Trophoblast cell (in vitro differentiated cells and primary cell): Measurements from ENCODE around the gene ZNF888.
"Not testable (repeated sequence)": the region's sequence is repeated elsewhere in the genome, so short reads cannot be mapped to it uniquely, and the experiment has no call there.

Source experiments
- DNase-seq, 2 donors: peaks; one replicate each; pipeline ENCODE4 v3.0.0-alpha.2; 2016
- H2AFZ ChIP-seq: 2 replicates; pipeline ENCODE4 v1.6.1; 2013; ENCODE audit warnings: low read length, moderate library complexity, mild to moderate bottlenecking; ENCODE audit not compliant: insufficient read depth, poor library complexity
- H2AK5ac ChIP-seq: 2 replicates; pipeline ENCODE4 v1.6.1; 2013; ENCODE audit warnings: mild to moderate bottlenecking, low read length
- H2BK120ac ChIP-seq: 2 replicates; pipeline ENCODE4 v1.6.1; 2013; ENCODE audit warnings: low read length, mild to moderate bottlenecking, moderate library complexity; ENCODE audit not compliant: insufficient read depth, poor library complexity
- H2BK12ac ChIP-seq: 2 replicates; pipeline ENCODE4 v1.6.1; 2013; ENCODE audit warnings: mild to moderate bottlenecking, low read length, moderate library complexity
- H2BK5ac ChIP-seq: 2 replicates; pipeline ENCODE4 v1.6.1; 2013; ENCODE audit warnings: low read length, low read depth, moderate library complexity, mild to moderate bottlenecking; ENCODE audit not compliant: poor library complexity
- H3K14ac ChIP-seq: 2 replicates; pipeline ENCODE4 v1.6.1; 2013; ENCODE audit warnings: mild to moderate bottlenecking, low read length
- H3K18ac ChIP-seq: 2 replicates; pipeline ENCODE4 v1.6.1; 2013; ENCODE audit warnings: mild to moderate bottlenecking, low read length
- H3K23ac ChIP-seq: 2 replicates; pipeline ENCODE4 v1.6.1; 2013; ENCODE audit warnings: low read length
- H3K27ac ChIP-seq: 2 replicates; pipeline ENCODE4 v1.5.1; 2013; ENCODE audit warnings: low read depth, mild to moderate bottlenecking, inconsistent platforms, low read length, moderate library complexity
- H3K27me3 ChIP-seq: 2 replicates; pipeline ENCODE4 v1.6.1; 2013; ENCODE audit warnings: inconsistent platforms, mild to moderate bottlenecking, low read length, moderate library complexity; ENCODE audit not compliant: insufficient read depth
- H3K36me3 ChIP-seq, 2 experiments: 1 replicate in 1 of 2; 2 replicates in 1 of 2; pipeline ENCODE4 v1.6.1; 2013; ENCODE audit warnings: low read length in 2 of 2, mild to moderate bottlenecking in 2 of 2, moderate library complexity in 1 of 2; ENCODE audit not compliant: insufficient read depth in 2 of 2, control insufficient read depth in 1 of 2
- H3K4ac ChIP-seq: 2 replicates; pipeline ENCODE4 v1.6.1; 2013; ENCODE audit warnings: low read depth, mild to moderate bottlenecking, low read length, moderate library complexity
- H3K4me1 ChIP-seq, 2 experiments: 1 replicate in 1 of 2; 2 replicates in 1 of 2; pipeline ENCODE4 v1.6.1; 2013; ENCODE audit warnings: low read length in 2 of 2, mild to moderate bottlenecking in 2 of 2, moderate library complexity in 1 of 2; ENCODE audit not compliant: insufficient read depth in 2 of 2, control insufficient read depth in 1 of 2
- H3K4me2 ChIP-seq: 2 replicates; pipeline ENCODE4 v1.6.1; 2013; ENCODE audit warnings: inconsistent platforms, mild to moderate bottlenecking, low read length, moderate library complexity
- H3K4me3 ChIP-seq: 2 replicates; pipeline ENCODE4 v1.5.1; 2013; ENCODE audit warnings: mild to moderate bottlenecking, low read depth, low read length, inconsistent platforms
- H3K79me1 ChIP-seq: one replicate; pipeline ENCODE4 v1.6.1; 2013; ENCODE audit warnings: low read length
- H3K79me2 ChIP-seq: 2 replicates; pipeline ENCODE4 v1.6.1; 2013; ENCODE audit warnings: low read length, mild to moderate bottlenecking; ENCODE audit not compliant: control insufficient read depth, insufficient read depth, poor library complexity
- H3K9ac ChIP-seq: 2 replicates; pipeline ENCODE4 v1.6.1; 2013; ENCODE audit warnings: mild to moderate bottlenecking, low read length
- H3K9me3 ChIP-seq: 2 replicates; pipeline ENCODE4 v1.6.1; 2013; ENCODE audit warnings: low read depth, mild to moderate bottlenecking, control low read depth, inconsistent platforms, low read length; ENCODE audit not compliant: insufficient read depth
- H4K12ac ChIP-seq: 2 replicates; pipeline ENCODE4 v1.6.1; 2013; ENCODE audit warnings: low read depth, mild to moderate bottlenecking, low read length, moderate library complexity
- H4K8ac ChIP-seq: 2 replicates; pipeline ENCODE4 v1.6.1; 2013; ENCODE audit warnings: low read depth, mild to moderate bottlenecking, low read length, moderate library complexity
- H4K91ac ChIP-seq: one replicate; pipeline ENCODE4 v1.6.1; 2013; ENCODE audit warnings: low read depth, mild to moderate bottlenecking, low read length, moderate library complexity
- WGBS: extraction: QIAGEN DNeasy Blood & Tissue Kit; methylation state at CpG from one replicate; pipeline ENCODE4 v1.1.7; 2013; ENCODE audit warnings: missing lambda C conversion rate; ENCODE audit not compliant: insufficient read length, insufficient coverage; ENCODE audit errors: extremely low coverage; 5-methylcytosine and 5-hydroxymethylcytosine counted together

Gene ZNF888

GRCh38 chr19:52924641-52925040 lies 1.4 kb upstream of the ZNF888 start:
- H3K9me3 ChIP-seq = not testable (repeated sequence)
- WGBS = no CpG with 5 or more reads among the region's 9 CpGs

GRCh38 chr19:52923778-52924593 lies 758 bp upstream of the ZNF888 start:
- peak overlapping the region; percentile 67 for H3K27ac ChIP-seq
- WGBS = no CpG with 5 or more reads among the region's 18 CpGs
- peak overlapping the region; percentile 57 for H3K4me2 ChIP-seq
- H3K4me3 ChIP-seq = no peak overlapping the region
- peak overlapping the region; percentile 47 for H4K8ac ChIP-seq
- no peak overlapping the region for H2AK5ac ChIP-seq
- no peaks in the 10 kb centered on the region for H3K27me3 ChIP-seq
- H3K18ac ChIP-seq = no peak overlapping the region
- peak overlapping the region; percentile 47 for H4K91ac ChIP-seq
- no peak overlapping the region for H3K23ac ChIP-seq
- H3K36me3 ChIP-seq = peaks cover 11 to 16% of the 10 kb centered on the region in 2 experiments
- no peak overlapping the region for H3K9ac ChIP-seq
- H3K79me2 ChIP-seq = peaks cover 5% of the 10 kb centered on the region
- peaks cover 8% of the 10 kb centered on the region for H3K79me1 ChIP-seq
- no peak overlapping the region for H4K12ac ChIP-seq
- peak overlapping the region; percentile 42 for H2BK5ac ChIP-seq
- peak overlapping the region; percentile 32 for H3K14ac ChIP-seq
- H3K4ac ChIP-seq = no peak overlapping the region
- H2BK120ac ChIP-seq = peak overlapping the region; percentile 55
- peaks cover 4 to 19% of the 10 kb centered on the region in 2 experiments for H3K4me1 ChIP-seq
- DNase-seq = peak; percentile 78 to 79
- peak overlapping the region; percentile 64 for H2BK12ac ChIP-seq
- peak overlapping the region; percentile 75 for H2AFZ ChIP-seq
- H3K9me3 ChIP-seq = no peaks in the 10 kb centered on the region

More at GRCh38 chr19:52924641-52925040, 1.4 kb upstream of the ZNF888 start:
- peak overlapping the region; percentile 16 for H3K27ac ChIP-seq
- not testable (repeated sequence) for H3K4me3 ChIP-seq, H3K4me2 ChIP-seq, H2BK120ac ChIP-seq, H3K79me2 ChIP-seq, H2BK12ac ChIP-seq, H3K9ac ChIP-seq, H2AK5ac ChIP-seq, H4K91ac ChIP-seq, H4K8ac ChIP-seq, H3K79me1 ChIP-seq, H2AFZ ChIP-seq, H4K12ac ChIP-seq, H3K27me3 ChIP-seq, H2BK5ac ChIP-seq, H3K18ac ChIP-seq, H3K14ac ChIP-seq, H3K4ac ChIP-seq, H3K23ac ChIP-seq
- H3K36me3 ChIP-seq = peaks cover 11 to 18% of the 10 kb centered on the region in 2 experiments
- peaks cover 4 to 19% of the 10 kb centered on the region in 2 experiments for H3K4me1 ChIP-seq
- DNase-seq = peak; percentile 65 to 68

GRCh38 chr19:52917531-52917930 lies 5.7 kb downstream of the ZNF888 start:
- H2BK120ac ChIP-seq = no peak overlapping the region
- no peaks in the 10 kb centered on the region for H3K79me2 ChIP-seq
- no peak overlapping the region for H2BK5ac ChIP-seq
- peaks cover 0 to 8% of the 10 kb centered on the region in 2 experiments for H3K4me1 ChIP-seq
- H4K91ac ChIP-seq = no peak overlapping the region
- no peak overlapping the region for H3K23ac ChIP-seq
- no peak overlapping the region for H2AFZ ChIP-seq
- peaks cover under 1% of the 10 kb centered on the region for H3K79me1 ChIP-seq
- H3K4ac ChIP-seq = no peak overlapping the region
- H4K12ac ChIP-seq = no peak overlapping the region
- no peak overlapping the region for H4K8ac ChIP-seq
- WGBS = no CpG with 5 or more reads among the region's 5 CpGs
- H2BK12ac ChIP-seq = no peak overlapping the region
- H2AK5ac ChIP-seq = no peak overlapping the region
- H3K18ac ChIP-seq = no peak overlapping the region
- no peak overlapping the region for H3K27ac ChIP-seq
- no peak overlapping the region for H3K4me2 ChIP-seq
- no peaks in the 10 kb centered on the region for H3K9me3 ChIP-seq
- H3K36me3 ChIP-seq = peaks cover 22 to 24% of the 10 kb centered on the region in 2 experiments
- no peak overlapping the region for H3K14ac ChIP-seq
- peak; percentile 32 to 74 for DNase-seq
- H3K4me3 ChIP-seq = no peak overlapping the region
- H3K9ac ChIP-seq = no peak overlapping the region
- H3K27me3 ChIP-seq = no peaks in the 10 kb centered on the region

- Histone ChIP-seq H3K4me3 (no peak overlapping the region), H3K9me3 (no peaks in the 10 kb centered on the region), H3K79me1 (no peaks in the 10 kb centered on the region), H3K4ac (no peak overlapping the region), H3K79me2 (no peaks in the 10 kb centered on the region), H4K91ac (no peak overlapping the region), H2AFZ (no peak overlapping the region), H3K36me3 (peaks cover 30 to 32% of the 10 kb centered on the region in 2 experiments), H2BK5ac (no peak overlapping the region), H4K8ac (no peak overlapping the region), H2BK120ac (no peak overlapping the region), H3K4me2 (no peak overlapping the region), H3K27me3 (no peaks in the 10 kb centered on the region), H3K14ac (no peak overlapping the region), H4K12ac (no peak overlapping the region), H3K4me1 (no peaks in the 10 kb centered on the region), H3K23ac (no peak overlapping the region), H3K18ac (no peak overlapping the region), H3K9ac (no peak overlapping the region), H2AK5ac (no peak overlapping the region), H2BK12ac (no peak overlapping the region), H3K27ac (no peak overlapping the region)
- WGBS = no CpG with 5 or more reads among the region's 1 CpG
- no peak for DNase-seq
Observed at GRCh38 chr19:52910648-52911047, 12.6 kb downstream of the ZNF888 start.
